NCI-H2107 (cell line): ENCODE measurements around the gene DLG1.

ENCODE experiments used
- DNase-seq: peaks from one replicate; lab custom pipeline; 2025; lab: John Stamatoyannopoulos, UW

Gene DLG1

DNA sequence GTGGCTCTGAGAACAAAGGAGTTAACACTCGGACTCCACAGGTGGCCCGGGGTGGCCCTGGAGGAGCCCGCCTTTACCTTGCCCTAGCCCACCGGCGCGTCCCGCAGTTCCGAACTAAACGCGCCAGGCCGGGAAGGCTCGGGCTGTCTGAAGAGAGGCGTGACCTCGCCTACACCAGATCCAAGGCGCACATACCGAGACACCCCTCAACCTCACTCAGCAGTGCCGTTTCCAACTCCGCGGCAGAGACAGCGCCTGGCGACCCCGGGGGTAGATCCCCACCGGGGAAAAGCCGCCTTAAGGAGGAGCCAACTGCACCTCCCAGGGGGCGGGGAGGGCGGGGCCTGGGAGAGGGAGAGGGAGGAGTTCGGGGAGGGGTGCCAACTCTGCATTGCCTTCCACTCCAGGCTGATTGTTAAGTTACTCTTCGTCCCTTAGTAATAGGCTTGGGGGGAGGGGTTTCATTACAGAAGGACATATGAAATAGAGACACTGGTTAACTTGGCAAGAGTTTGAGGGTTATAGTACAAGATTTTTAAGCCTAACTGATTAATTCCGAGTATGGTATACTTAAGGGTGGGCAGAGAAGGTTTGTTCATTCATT is at the start of gene DLG1:
Gene DLG1, minus strand, starts transcription at position 272 of the 604 bp plus-strand sequence. CDS start 1,408 bp downstream, outside the sequence.
- DNase-seq, result peak; percentile 92

- no peak for DNase-seq
Measured at GRCh38 chr3:197348014-197348413, 49.6 kb upstream of the DLG1 start.

GRCh38 chr3:197345390-197345789 is 47.0 kb upstream of the DLG1 start:
- no peak for DNase-seq

DNA sequence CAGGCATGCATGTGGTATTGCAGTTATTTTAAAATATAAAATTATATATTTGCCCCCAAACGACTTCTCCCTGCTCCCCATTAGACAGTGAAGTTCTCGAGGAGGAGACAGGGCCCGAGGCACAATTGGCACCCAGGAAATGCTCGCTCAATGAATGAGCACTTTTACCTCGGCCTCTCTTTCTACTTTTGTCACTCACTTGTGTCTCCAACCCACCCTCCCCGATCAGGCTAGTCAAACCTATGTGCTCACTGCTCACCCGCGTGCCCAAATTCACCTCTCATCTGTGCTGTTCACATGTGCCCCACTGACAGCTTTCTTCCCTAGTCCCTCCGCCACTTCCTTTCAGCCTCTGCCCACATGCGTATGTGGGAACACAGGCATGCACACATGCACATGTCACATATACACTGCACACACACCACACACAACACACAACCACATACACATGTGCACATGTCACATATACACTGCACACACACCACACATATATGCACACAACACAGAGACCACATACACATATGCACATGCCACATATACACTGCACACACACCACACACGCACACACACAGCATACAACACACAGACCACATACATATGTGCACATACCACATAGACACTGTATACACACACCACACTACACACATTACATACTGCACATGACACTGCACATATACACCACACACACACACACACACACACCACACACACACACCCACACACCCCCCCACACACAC is 46.3 kb upstream of the DLG1 start:
- no peak for DNase-seq

GRCh38 chr3:197343656-197344408 is 45.4 kb upstream of the DLG1 start:
- no peak for DNase-seq

- DNase-seq, result no peak
Measured at GRCh38 chr3:197343111-197343510, 44.7 kb upstream of the DLG1 start.

- DNase-seq, result no peak
Measured at GRCh38 chr3:197340521-197340871, 42.1 kb upstream of the DLG1 start.

- no peak for DNase-seq
Measured at GRCh38 chr3:197339841-197340520, 41.6 kb upstream of the DLG1 start.

- no peak for DNase-seq
Measured at GRCh38 chr3:197338586-197338985, 40.2 kb upstream of the DLG1 start.

- DNase-seq, result no peak
Measured at GRCh38 chr3:197337656-197338055, 39.2 kb upstream of the DLG1 start.

DNA sequence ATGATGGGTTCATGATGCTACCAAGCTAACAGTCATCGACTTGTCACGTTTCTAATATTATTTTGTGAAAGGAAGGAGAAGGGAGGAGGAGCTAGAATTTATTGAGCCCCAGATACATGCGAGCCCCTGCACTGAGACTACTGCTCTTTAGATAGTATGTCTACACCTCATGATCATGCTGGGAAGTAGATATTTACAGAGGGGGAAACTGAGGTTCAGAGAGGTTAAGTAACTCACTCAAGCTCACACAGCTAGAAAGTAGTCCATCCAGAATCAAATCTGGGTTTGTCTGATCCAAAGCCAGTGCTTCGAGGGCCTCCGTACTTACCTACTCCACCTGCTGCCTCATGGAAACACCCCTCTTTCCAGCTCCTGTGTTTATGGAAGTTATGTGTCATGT is 38.8 kb upstream of the DLG1 start:
- no peak for DNase-seq

DNA sequence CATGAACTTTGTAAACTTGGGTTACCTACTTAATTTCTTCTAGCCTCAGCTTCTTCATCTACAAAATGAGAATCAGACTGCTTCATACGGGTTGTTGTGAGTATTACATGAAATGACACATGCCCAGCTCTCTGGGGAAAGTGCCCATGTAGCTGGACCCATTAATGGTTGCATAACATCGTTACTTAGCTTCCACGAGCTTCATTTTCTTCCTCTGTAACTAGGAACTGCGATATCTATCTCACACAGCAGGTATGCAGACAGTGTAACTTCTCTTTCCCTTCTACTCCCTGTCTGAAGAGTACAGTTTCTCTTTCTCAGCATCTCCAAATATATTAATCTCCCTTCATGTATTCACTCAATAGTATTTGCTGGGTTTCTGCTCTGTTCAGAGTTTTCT is 37.9 kb upstream of the DLG1 start:
- DNase-seq, result no peak

- DNase-seq, result no peak
Measured at GRCh38 chr3:197335428-197336132, 37.2 kb upstream of the DLG1 start.

- DNase-seq, result peak; percentile 85
Measured at GRCh38 chr3:197333901-197334639, 35.7 kb upstream of the DLG1 start.

- no peak for DNase-seq
Measured at GRCh38 chr3:197331131-197331530, 32.7 kb upstream of the DLG1 start.

GRCh38 chr3:197329382-197329781 is 31.0 kb upstream of the DLG1 start:
- no peak for DNase-seq

DNA sequence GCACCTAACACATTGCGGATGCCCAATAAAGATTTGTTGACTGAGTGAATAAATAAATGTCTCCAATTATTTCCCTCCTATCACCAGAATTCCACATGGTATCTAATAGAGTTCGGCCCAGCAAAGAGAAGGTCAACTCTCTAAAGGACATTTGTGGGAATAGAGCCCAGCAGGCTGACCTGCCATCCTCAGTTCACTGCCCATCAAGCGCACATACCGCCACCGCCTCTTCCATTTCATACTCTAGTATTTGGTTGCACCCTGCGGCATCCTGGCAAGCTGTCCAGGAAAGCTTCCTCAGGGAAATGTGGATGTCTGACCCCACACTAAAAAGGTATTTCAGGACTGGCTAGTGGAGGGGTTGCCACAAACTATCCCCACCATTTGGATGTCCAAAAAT is 29.8 kb upstream of the DLG1 start:
- no peak for DNase-seq

GRCh38 chr3:197327701-197328100 is 29.3 kb upstream of the DLG1 start:
- no peak for DNase-seq

GRCh38 chr3:197325773-197326172 is 27.4 kb upstream of the DLG1 start:
- no peak for DNase-seq

- no peak for DNase-seq
Measured at GRCh38 chr3:197322149-197322548, 23.7 kb upstream of the DLG1 start.

DNA sequence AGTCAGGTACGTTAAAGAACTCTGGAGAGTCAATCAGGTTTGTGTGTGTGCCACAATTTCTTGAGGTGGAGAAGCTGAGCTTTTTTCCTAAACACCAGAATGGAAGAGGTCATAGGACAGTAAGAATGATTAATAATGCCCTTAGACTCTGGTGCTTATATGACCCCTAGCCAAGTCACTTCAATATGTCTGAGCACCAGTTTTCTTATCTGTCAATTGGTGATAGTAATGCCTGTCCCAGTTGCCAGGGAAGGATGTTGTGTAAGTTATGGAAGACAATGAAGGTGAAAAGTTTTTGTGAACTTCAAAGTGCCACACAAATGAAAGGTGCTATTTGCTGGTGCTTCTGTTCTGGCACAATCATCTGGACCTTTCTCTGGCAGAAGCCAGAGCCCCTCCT is 22.2 kb upstream of the DLG1 start:
- no peak for DNase-seq
